ENCODE results near the gene ZBTB42. TPM values are rescaled to one million over a fixed set of nuclear protein-coding genes. Genes with fewer than 3 reads are reported as not detected.

The ZBTB42 gene
- polyA plus RNA-seq, 1 experiment: 1.6 TPM

DNA sequence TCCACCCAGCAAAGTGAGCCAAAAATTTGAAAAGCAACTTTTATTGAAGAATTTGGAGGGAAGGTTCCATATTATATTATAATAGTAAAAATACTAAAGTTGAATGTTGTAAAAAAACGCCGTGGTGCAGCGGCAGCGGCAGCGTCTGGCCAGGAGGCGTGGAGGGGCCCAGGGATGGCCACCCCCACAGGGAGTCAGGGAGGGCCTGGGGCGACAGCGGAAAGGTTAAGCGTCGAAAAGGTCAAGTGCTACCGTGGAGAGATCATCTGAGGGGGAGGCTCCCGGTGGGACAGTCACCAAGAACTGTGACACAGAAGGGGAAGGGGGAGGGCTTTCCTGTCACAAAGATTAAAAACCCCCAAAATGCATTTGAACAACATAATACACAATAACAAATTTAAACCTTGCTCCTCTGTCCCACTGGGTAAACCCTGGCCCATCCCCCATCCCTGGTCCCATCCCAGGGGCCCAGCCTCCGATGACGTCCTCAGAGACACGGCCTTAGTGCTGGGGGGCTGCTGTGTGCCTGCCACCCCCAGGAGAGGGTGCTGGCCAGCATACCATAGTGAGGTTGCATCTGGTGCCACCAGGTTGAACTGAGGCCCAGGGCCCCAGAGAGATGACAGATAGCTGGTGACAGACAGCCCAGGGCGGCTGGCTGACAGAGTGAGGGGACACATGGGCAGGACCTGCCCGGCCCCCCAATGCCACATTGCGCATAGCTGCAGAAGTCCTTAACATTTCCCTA is 31.4 kb upstream of the ZBTB42 start:
- no peak for DNase-seq (ENCODE audit: low read depth, low spot score)
- Histone ChIP-seq H3K9me3 (ENCODE audit: control insufficient read depth, insufficient read depth, low read length) (peaks cover 23% of the 10 kb centered on the region), H3K27me3 (ENCODE audit: control insufficient read depth, insufficient read depth, low read length) (no peaks in the 10 kb centered on the region), H3K4me3 (ENCODE audit: low read depth, low read length) (no peak overlapping the region), H3K27ac (ENCODE audit: low read depth, low read length) (no peak overlapping the region)
- ChIA-PET POLR2A (interaction anchor here (1.4 kb wide), 1 partner anchor 45 kb away, joined by 3 read pairs; the partner anchor contains the start of gene ADSS1), CTCF (interaction anchor here (0.6 to 7.2 kb wide), 21 partner anchors 8 to 277 kb away, joined by 3 to 90 read pairs (median 7); partner anchors contain the start of gene SIVA1)
- TF ChIP-seq, protein P1, sequence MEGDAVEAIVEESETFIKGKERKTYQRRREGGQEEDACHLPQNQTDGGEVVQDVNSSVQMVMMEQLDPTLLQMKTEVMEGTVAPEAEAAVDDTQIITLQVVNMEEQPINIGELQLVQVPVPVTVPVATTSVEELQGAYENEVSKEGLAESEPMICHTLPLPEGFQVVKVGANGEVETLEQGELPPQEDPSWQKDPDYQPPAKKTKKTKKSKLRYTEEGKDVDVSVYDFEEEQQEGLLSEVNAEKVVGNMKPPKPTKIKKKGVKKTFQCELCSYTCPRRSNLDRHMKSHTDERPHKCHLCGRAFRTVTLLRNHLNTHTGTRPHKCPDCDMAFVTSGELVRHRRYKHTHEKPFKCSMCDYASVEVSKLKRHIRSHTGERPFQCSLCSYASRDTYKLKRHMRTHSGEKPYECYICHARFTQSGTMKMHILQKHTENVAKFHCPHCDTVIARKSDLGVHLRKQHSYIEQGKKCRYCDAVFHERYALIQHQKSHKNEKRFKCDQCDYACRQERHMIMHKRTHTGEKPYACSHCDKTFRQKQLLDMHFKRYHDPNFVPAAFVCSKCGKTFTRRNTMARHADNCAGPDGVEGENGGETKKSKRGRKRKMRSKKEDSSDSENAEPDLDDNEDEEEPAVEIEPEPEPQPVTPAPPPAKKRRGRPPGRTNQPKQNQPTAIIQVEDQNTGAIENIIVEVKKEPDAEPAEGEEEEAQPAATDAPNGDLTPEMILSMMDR (IDR thresholded peaks at IDR 0.05; ENCODE audit: low read depth, low read length): no peak

DNA sequence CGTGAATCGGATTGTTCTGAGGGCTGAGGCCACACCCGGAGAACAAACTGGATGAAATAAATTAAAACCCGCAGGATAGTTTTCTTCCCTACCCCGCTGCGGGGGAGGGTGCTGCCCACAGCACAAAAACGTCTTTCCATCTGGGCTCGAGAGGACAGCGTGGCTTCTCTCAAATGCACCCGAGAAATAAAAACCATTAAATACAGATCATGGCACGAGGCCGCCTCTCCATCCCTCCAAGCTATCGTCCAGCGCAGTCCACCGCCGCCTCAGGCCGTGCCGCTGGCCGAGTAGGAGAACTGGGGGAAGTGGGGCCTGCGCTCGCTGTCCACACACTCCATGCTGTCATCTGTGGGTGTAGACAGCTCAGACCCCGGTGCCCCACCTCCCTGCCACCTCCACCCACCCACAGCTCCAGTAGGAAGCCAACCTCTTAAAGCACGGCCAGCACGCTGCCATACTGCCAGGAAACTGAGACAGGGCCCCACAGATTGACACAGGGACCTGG is 30.8 kb upstream of the ZBTB42 start:
- ChIA-PET POLR2A (interaction anchor here (3.7 kb wide), 1 partner anchor 17 kb away, joined by 12 read pairs; the partner anchor contains the start of gene SIVA1), CTCF (interaction anchor here (0.7 to 1.7 kb wide), 2 partner anchors 56 to 69 kb away, joined by 3 to 16 read pairs; no protein-coding TSS in a partner anchor)
- no peak for DNase-seq (ENCODE audit: low read depth, low spot score)
- TF ChIP-seq, protein P1 (IDR thresholded peaks at IDR 0.05; ENCODE audit: low read depth, low read length): no peak
- Histone ChIP-seq H3K4me3 (ENCODE audit: low read depth, low read length) (no peak overlapping the region), H3K27ac (ENCODE audit: low read depth, low read length) (no peak overlapping the region), H3K27me3 (ENCODE audit: control insufficient read depth, insufficient read depth, low read length) (no peaks in the 10 kb centered on the region), H3K9me3 (ENCODE audit: control insufficient read depth, insufficient read depth, low read length) (peaks cover 23% of the 10 kb centered on the region)

DNA sequence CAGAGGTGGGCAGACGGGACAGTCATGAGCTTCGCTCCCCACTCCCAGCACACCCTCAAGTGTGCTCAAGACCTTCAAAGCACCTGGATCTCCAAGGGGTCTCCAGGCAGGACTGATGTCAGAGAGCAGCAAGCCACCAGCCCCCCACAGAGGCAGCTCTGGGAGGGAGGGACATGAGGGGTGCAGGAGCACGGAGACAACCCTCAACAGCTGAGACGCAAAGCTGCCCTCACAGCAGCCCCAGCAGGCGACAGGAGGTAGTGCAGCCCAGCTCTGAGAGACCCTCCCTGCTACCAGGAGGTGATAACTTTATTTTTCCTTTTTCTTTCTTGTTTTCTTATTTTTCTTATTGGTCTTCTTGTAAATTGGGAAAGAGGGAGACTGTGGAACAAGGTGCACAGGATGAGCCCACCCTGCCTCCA is 30.0 kb upstream of the ZBTB42 start:
- no peak for DNase-seq (ENCODE audit: low read depth, low spot score)
- no peak overlapping the region for H3K27ac ChIP-seq (ENCODE audit: low read depth, low read length)
- ChIA-PET POLR2A (interaction anchor here (3.7 kb wide), 1 partner anchor 18 kb away, joined by 12 read pairs; the partner anchor contains the start of gene SIVA1), CTCF (interaction anchor here (0.7 to 1.7 kb wide), 3 partner anchors 24 to 68 kb away, joined by 3 to 16 read pairs (median 3); partner anchors contain the start of gene AKT1)
- H3K4me3 ChIP-seq (ENCODE audit: low read depth, low read length): no peak overlapping the region
- TF ChIP-seq, protein P1 (IDR thresholded peaks at IDR 0.05; ENCODE audit: low read depth, low read length): peak; percentile 56
- no peaks in the 10 kb centered on the region for H3K27me3 ChIP-seq (ENCODE audit: control insufficient read depth, insufficient read depth, low read length)
- peaks cover 23% of the 10 kb centered on the region for H3K9me3 ChIP-seq (ENCODE audit: control insufficient read depth, insufficient read depth, low read length)

DNA sequence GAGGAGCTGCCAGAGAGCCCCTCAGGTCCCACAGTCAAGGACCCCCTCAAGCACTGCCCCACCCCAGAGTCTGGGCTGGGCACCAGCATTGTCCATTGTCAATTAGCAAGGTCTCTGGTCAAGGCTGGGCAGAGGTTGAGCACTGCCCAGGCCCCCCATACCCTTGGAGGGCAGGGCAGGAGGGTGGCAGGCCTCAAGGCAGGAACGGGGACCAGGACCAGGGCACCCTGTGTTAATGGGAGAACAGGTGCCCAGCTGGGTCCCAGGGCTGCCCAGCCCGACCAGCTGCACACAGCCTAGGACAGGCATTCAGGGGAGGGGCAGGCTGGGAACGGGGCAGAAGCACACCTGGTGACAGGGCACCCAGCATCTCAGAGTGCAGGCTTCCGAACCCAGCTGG is 29.5 kb upstream of the ZBTB42 start:
- TF ChIP-seq, protein P1 (IDR thresholded peaks at IDR 0.05; ENCODE audit: low read depth, low read length): no peak
- peaks cover 24% of the 10 kb centered on the region for H3K9me3 ChIP-seq (ENCODE audit: control insufficient read depth, insufficient read depth, low read length)
- no peak overlapping the region for H3K27ac ChIP-seq (ENCODE audit: low read depth, low read length)
- DNase-seq (ENCODE audit: low read depth, low spot score): no peak
- H3K4me3 ChIP-seq (ENCODE audit: low read depth, low read length): no peak overlapping the region
- ChIA-PET CTCF (interaction anchor here (1.1 to 1.7 kb wide), 2 partner anchors 24 to 55 kb away, joined by 3 to 16 read pairs; partner anchors contain the start of gene AKT1), POLR2A (interaction anchor here (3.7 kb wide), 1 partner anchor 19 kb away, joined by 12 read pairs; the partner anchor contains the start of gene SIVA1)
- no peaks in the 10 kb centered on the region for H3K27me3 ChIP-seq (ENCODE audit: control insufficient read depth, insufficient read depth, low read length)
